ENCODE measurements around the gene KLHL40.

KLHL40 gene

GRCh38 chr3:42656680-42657610 is 28.4 kb upstream of the KLHL40 start:
- no peak for DNase-seq (ENCODE audit: low read depth)
- no peak overlapping the region for H3K4me3 ChIP-seq (ENCODE audit: low read depth, low read length)

GRCh38 chr3:42657675-42658074 is 27.7 kb upstream of the KLHL40 start:
- no peak for DNase-seq (ENCODE audit: low read depth)
- H3K4me3 ChIP-seq (ENCODE audit: low read depth, low read length): no peak overlapping the region

GRCh38 chr3:42658091-42658770 is 27.1 kb upstream of the KLHL40 start:
- H3K4me3 ChIP-seq (ENCODE audit: low read depth, low read length): no peak overlapping the region
- DNase-seq (ENCODE audit: low read depth): no peak

GRCh38 chr3:42658771-42659390 is 26.5 kb upstream of the KLHL40 start:
- H3K4me3 ChIP-seq (ENCODE audit: low read depth, low read length): no peak overlapping the region
- no peak for DNase-seq (ENCODE audit: low read depth)

GRCh38 chr3:42659451-42660130 is 25.7 kb upstream of the KLHL40 start:
- H3K4me3 ChIP-seq (ENCODE audit: low read depth, low read length): no peak overlapping the region
- DNase-seq (ENCODE audit: low read depth): no peak

- DNase-seq (ENCODE audit: low read depth): no peak
- H3K4me3 ChIP-seq (ENCODE audit: low read depth, low read length): no peak overlapping the region
These were observed 25.1 kb upstream of the KLHL40 start for GRCh38 chr3:42660131-42660715.

- no peak overlapping the region for H3K4me3 ChIP-seq (ENCODE audit: low read depth, low read length)
- no peak for DNase-seq (ENCODE audit: low read depth)
These were observed 24.4 kb upstream of the KLHL40 start for GRCh38 chr3:42660898-42661297.

GRCh38 chr3:42661593-42662022 is 23.7 kb upstream of the KLHL40 start:
- no peak overlapping the region for H3K4me3 ChIP-seq (ENCODE audit: low read depth, low read length)
- no peak for DNase-seq (ENCODE audit: low read depth)

- H3K4me3 ChIP-seq (ENCODE audit: low read depth, low read length): no peak overlapping the region
- no peak for DNase-seq (ENCODE audit: low read depth)
These were observed 23.1 kb upstream of the KLHL40 start for GRCh38 chr3:42662037-42662812.

GRCh38 chr3:42662813-42663535 is 22.4 kb upstream of the KLHL40 start:
- DNase-seq (ENCODE audit: low read depth): no peak

GRCh38 chr3:42663581-42664437 is 21.5 kb upstream of the KLHL40 start:
- no peak for DNase-seq (ENCODE audit: low read depth)
- H3K4me3 ChIP-seq (ENCODE audit: low read depth, low read length): no peak overlapping the region

More at GRCh38 chr3:42662813-42663535, 22.4 kb upstream of the KLHL40 start:
- no peak overlapping the region for H3K4me3 ChIP-seq (ENCODE audit: low read depth, low read length)

- no peak for DNase-seq (ENCODE audit: low read depth)
- H3K4me3 ChIP-seq (ENCODE audit: low read depth, low read length): no peak overlapping the region
These were observed 20.9 kb upstream of the KLHL40 start for GRCh38 chr3:42664438-42664803.

- DNase-seq (ENCODE audit: low read depth): no peak
- no peak overlapping the region for H3K4me3 ChIP-seq (ENCODE audit: low read depth, low read length)
These were observed 20.1 kb upstream of the KLHL40 start for GRCh38 chr3:42665050-42665878.

GRCh38 chr3:42666022-42666421 is 19.3 kb upstream of the KLHL40 start:
- DNase-seq (ENCODE audit: low read depth): no peak

GRCh38 chr3:42666577-42666998 is 18.7 kb upstream of the KLHL40 start:
- H3K4me3 ChIP-seq (ENCODE audit: low read depth, low read length): no peak overlapping the region
- no peak for DNase-seq (ENCODE audit: low read depth)

More at GRCh38 chr3:42666022-42666421, 19.3 kb upstream of the KLHL40 start:
- H3K4me3 ChIP-seq (ENCODE audit: low read depth, low read length): no peak overlapping the region

- DNase-seq (ENCODE audit: low read depth): no peak
- H3K4me3 ChIP-seq (ENCODE audit: low read depth, low read length): no peak overlapping the region
These were observed 18.2 kb upstream of the KLHL40 start for GRCh38 chr3:42667096-42667522.
